ENCODE results near the gene WDR88. TPM values are rescaled to one million over a fixed set of nuclear protein-coding genes. Genes with fewer than 3 reads are reported as not detected.
"Not testable (repeated sequence)": the region's sequence is repeated elsewhere in the genome, so short reads cannot be mapped to it uniquely, and the experiment has no call there.

The WDR88 gene
- polyA plus RNA-seq, 1 donor = 2.0 TPM

DNA sequence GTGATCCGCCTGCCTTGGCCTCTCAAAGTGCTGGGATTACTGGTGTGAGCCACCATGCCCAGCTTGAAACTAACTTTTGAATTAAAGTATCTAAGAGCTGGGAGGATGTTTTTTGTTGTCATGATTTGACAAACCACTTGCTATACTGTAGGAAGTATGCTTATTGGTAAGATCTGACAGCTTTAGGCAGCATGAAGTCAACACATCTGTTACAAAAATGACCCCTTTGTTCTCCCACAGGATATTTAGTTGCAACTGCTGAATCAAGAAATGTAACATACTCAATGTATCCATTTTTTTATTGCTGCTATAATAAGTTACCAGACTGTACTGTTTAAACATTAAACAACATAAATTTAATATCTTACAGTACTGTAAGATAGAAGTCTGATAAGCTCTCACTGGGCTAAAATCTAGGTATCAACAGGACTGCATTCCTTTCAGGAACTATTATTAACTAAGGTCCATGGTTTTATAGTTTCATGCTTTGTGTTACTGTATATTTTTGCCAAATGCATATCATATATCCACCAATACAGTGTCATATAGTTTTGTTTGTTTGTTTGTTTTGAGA is 39.4 kb downstream of the WDR88 start:
- no peak for DNase-seq

DNA sequence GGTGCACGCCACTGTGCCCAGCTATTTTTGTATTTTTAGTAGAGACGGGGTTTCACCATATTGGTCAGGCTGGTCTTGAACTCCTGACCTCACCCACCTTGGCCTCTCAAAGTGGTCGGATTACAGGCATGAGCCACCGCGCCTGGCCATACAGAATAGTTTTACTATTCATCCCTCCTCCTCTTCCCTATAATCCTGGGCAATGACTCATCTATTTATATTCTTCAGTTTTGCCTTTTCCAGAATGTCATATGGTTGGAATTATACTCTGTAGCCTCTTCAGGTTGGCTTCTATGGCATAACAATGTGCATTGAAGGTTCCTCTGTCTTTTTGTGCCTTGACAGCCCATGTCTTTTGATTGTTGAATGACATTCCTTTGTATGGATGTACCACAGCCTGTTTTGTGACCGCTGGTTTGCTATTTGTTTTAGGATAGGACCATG is 40.0 kb downstream of the WDR88 start:
- no peak for DNase-seq

DNA sequence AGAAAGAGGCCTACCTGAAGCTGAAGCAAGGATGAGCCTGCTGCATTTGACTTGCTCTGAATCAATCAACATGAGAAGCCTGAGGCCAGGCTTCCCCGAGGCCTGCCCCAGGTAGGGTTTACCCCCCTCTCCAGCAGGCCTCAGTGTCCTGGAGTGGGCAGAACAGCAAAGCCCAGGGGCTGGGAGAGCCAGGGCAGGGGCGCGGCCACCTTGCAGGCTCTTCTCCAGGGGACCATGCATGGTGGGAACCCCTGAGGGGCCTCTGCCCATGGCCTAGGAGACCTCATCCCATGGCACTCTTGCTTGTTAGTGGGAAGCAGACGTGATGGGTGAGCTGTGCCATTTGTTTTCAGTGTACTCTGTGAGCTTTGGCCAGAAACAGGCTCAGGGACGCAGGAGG is 42.3 kb downstream of the WDR88 start:
- no peak for DNase-seq

DNA sequence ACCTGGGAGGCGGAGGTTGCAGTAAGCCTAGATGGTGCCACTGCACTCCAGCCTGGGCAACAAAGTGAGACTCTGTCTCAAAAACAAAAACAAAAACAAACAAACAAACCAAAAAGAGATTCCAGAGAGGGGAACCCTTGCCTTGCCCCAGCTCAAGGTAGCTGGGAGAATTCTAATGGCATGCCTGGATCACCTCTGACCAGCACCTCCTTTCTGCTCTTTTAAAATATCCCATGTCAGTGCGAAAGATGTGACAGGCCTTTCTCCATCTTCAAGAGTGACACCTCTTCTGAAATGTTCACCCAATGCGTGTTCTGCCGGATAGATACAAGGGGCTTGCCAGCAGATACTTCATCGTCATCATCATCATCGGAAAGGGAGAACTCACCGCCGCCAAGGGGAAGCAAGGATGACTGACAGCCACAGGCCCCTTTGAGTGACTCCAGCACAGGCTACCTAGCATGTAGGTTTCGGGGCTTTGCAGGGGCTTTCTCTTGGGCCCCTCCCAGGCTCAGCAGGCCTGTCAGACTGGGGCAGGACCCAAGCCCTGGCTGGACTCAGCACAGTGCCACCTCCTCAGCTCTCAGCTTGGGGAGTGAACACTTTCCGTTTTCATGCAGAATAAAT is 43.4 kb downstream of the WDR88 start:
- DNase-seq = no peak

DNA sequence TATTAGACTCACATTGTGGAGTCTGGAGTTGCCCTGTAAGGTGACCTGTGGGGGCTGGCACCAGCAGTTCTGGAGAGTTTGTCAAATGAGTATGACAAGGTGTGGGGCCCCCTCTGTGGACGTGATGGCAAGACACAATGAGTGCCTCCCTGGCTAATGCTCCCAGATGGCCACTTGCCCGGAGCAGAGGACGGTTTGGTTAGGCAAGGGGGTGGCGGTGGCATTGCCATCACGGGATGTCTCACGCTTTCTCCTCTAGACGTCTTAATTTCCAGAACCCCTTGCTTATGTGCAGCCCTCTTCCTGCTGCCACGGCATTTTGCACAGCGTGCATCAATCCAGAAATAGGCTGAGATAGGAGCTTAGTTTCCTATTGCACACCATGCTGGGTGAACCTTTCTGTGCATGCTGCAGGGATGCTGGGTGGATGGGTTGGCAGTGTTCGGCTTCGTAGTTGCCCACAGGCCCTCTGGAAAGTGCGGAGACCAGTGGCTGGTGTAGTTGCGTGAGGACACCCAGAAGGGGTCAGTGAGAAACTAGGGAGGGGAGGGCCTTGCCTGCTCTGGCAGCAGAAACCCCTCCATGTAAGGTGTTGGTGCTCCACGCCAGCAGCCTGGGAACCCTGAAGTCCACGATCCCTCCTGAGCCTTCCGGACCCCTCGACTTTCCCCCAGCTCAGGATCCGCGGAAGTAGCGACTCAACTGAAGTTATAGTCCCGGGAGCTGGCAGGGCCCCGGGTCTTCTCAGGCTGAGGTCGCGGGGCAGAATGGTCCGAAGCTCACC is 44.2 kb downstream of the WDR88 start:
- DNase-seq = no peak

DNA sequence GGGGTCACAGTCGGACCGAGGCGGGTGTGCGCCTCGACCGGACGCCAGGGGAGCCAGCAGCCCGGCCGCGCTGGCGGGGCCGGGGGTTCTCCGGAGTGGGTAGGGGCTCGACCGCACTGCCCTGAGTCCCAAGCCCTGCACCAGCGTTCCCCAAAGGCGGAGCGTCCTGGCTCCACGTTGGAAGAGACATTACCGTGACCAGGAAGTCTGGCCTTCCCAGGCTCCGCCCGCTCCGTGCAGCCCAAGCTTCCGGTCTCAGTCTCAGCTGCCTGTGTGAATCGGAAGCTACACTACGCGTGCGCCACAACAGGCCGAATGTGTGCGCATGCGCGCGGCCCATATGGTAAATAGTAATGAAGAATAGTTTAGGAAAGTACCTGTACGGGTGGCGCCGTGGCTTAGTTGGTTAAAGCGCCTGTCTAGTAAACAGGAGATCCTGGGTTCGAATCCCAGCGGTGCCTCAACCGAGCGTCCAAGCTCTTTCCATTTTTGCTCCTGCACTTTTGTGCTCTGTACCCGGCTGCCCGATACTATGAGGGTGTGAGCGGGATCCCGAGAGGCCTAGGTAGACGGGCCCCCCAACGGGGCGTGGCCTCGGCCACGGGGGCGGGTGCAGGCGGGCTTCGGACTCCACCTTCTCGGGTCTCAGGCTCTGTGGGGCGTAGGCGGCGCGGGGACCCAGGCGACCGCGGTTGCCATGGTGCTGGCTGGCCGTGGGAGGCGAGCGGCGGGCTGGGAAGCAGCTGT is 44.9 kb downstream of the WDR88 start:
- peak; percentile 97 for DNase-seq

DNA sequence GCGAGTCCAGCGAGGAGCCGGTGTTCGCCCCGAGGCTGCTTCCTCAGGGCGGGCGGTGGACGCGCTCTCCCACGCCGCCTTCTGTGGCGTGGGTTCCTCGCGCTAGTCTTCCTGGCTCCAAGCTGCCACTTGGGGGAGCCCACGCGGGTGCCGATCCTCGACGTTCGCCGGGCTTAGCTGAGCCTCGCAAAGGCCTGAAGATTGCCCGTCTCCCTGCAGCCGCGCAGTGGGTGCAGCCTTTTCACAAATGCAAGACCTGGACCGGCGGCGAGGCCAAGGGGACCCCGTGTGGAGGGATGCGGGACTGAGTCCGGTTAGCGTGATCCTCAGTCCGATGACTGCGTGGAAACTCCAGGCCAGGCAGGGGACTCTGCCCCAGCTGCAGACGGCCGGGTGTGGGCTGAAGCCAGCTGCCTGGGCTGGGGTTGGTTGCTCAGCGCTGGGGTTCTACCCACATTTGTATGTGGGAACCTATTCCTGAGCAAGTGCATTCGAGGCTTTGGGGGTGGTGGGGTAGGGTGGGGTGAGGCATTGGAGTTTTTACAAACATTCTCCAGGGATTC is 45.6 kb downstream of the WDR88 start:
- no peak for DNase-seq

DNA sequence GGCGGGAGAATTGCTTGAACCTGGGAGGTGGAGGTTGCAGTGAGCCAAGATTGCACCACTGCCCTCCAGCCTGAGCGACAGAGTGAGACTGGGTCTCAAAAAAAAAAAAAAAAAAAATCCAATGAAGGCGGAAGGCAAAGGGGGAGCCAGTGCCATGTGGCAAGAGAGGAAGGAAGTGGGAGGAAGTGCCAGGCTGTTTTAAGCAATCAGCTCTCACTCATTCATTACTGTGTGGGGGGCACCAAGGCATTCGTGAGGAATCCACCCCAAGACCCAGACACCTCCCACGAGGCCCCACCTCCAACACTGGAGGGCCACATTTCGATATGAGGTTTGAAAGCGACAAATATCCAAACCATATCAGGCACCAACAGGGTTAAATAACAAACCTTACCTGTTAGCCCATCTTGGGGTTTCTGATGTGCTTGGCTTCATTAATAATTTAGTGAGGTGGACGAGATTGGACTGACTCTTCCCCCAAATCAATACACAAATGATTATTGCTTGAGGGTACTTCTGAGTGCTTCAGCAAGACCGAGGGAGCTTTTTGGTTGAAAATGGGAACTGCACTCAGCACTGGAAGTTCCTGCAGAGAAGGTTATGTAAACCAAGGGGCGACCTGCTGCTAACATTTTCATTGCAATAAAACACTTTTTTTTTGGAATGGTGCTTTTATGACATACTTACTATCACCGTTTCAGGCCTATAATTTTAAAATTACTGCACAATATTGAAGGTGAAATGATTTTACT is 54.7 kb downstream of the WDR88 start:
- no peak for DNase-seq

DNA sequence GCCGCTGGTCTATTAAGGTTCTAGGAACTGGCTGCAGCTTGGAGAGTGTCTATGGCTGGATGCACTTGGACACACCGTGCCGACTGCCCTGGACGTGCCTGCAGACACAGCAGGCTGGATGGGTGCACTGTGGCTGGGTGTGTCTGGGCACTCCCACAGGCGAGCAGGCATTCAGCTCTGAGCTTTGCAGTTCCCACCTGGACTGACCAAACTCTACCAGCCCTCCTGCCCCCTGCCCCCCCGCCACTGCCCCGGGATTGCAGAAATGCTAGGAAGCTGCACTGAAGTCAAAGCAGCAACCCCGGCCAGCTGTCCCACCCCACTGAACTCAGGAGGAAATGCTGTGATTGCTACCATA is 55.2 kb downstream of the WDR88 start:
- no peak for DNase-seq

DNA sequence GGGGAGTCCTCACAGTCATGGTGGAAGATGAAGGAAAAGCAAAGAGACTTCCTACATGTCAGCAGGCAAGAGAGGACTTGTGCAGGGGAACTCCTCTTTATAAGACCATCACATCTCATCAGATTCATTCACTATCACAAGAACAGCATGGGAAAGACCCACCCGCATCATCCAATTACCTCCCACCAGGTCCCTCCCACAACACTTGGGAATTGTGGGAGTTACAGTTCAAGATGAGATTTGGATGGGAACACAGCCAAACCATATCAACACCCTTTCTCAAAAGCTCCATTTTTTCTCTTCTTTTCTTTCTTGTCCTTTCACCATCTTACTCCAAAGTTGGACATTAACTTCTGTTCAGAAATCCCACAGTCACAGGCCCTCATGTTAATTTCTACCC is 57.5 kb downstream of the WDR88 start:
- DNase-seq = no peak

DNA sequence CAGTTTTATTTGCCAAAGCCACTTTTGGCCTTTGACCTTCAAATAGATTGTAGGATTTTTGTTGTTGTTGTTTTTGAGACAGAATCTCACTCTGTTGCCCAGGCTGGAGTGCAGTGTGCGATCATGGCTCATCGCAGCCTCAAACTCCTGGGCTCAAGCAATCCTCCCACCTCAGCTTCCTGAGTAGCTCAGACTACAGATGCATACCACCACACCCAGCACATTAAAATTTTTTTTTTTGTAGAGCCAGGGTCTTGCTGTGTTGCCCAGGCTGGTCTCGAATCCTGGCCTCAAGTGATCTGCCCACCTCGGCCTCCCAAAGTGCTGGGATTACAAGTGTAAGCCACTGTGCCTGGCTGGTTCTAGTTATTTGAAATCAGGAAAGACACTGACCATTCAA is 59.2 kb downstream of the WDR88 start:
- DNase-seq = not testable (repeated sequence)

DNA sequence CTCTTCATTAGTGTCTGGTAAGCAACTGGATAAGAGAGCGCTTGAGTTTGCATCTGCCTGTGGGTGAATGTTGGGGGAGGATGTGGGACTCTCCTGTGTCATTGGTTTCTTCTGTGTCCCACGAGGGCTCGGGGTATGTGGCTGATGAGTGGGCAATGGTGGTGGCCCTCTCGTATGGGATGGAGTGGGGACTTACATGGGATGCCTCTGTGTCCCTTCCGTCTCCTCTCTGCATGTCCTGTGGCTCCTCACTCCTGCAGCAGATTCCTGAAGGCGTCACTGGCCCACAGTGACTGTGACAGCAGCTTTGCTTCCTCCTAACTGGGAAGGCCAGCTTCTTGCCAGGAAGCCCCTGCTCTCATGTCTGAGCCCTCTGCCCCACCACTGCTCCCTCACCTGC is 59.6 kb downstream of the WDR88 start:
- DNase-seq = no peak

DNA sequence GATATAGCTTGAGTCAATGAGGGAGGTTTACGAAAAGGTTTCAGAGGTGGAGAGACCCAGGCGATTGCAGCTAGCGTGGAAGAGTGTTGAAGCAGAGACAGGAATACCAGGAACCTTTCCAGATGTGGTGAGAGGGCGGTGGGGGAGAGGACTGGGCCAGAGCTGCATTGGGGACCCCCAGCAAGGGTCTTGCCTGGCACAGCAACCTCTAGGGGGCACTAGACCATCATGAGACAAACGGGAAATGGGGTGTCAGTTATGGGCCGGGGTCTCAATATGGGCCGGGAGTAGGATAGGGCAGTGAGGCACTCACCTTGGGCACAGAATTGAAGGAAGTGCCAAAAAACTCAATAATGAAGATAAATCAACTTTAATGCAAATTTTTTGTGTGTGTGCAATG is 60.1 kb downstream of the WDR88 start:
- DNase-seq = no peak

DNA sequence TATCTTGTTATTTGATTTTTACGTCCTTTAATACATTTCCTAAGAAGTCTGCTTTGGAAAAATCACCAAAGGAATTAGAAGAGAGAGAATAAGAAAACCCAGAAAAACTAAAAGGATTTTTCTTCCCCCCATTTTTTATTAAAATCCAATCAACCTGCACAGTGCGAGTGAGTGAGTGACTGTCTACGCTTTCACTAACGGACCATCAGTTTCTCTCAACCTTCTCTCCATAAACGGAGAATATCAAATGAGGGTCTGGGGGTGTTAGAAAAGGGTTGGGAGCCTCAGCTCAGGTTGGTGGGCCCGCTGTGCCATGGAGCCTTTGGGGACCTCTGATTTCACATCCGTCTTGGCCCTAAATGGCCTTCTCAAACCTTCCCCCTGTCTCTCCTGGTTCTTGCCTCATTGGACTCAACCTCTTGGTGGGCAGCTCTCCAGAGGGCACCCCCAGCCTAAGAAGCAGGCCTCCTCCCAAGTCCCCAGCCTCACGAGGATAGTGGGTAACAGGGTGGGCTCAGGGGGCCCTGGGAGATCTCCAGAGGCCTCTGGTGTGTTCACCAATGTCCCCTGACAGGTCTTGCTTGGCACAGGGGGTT is 61.5 kb downstream of the WDR88 start:
- no peak for DNase-seq

DNA sequence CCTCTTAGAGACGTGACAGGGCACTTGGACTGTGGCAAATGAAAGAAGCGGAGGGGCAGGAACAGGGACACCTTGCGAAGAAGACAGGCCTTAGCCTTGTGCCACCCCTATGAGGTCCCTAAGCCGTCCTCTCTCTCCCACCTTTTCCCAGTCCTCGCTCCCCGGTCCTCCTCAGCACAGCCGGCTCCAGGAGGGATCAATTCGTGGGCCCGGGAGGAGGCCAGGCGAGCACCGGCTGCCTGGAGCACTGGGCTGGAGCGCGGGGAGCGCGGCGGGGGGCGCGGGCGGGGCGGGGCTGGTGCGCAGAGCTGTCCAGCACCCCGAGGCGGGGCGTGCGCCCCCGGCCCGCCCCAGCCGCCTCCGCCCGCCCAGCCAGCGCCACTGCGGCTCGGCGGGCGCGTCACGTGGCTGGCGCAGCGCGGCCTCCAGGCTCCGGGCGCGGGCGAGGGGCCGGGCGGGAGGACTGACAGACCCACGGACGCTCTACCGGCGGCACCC is 62.0 kb downstream of the WDR88 start, which contains the start of gene LRP3:
Gene LRP3, plus strand, starts transcription at position 466 of the 498 bp plus-strand sequence. CDS start 456 bp downstream, outside the sequence.
- no peak for DNase-seq

DNA sequence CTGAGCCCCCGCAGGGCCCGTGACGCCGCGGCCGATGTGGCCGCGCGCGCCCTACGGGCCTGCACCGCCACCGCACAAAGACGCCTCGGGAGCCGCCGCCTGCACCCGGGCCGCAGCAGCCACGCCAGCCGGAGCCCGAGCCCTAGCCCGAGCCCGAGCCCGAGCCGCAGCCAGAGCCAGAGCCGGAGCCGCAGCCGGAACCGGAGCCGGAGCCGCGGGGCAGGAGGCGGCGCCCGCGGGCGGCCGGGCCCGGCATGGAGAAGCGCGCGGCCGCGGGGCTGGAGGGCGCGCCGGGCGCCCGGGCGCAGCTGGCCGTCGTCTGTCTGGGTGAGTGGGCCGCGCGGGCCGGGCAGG is 62.6 kb downstream of the WDR88 start:
- DNase-seq = no peak

DNA sequence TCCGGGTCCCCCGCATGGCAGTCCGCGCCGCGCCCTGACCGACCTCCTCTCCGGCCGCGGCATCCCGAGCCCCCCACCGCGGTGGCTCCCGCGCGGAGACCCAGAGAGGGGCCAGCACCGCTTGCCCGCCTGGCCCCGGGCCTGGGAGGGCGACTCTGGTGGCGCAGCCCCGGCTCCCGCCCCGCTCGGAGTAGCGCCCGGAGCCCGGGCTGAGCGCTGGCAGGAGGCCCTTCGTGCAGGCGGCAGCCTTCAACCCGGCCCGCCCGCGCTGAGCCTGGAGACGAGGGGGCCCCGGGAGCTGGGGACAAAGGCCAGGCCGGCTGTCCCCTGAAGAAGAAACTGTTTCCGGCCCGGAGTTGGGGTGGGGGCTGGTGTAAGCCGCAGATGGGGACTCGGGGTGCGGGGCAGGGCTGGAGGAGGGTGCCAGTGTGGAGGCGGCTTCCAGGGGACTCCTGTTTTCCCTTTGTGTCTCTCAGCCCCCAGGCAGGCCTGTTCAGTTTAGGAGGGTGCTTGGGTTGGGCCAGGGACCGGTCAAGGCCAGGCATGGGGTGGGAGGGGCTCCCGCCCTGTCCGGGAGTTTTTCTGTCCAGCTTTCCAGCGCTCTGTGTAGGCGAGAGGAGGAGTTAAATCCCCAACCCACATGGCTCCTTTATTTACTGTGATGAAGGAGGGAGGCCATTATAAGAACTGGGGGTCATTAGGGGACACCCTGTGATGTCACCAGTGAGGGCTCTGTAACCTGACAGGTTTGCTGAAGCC is 63.2 kb downstream of the WDR88 start:
- no peak for DNase-seq

DNA sequence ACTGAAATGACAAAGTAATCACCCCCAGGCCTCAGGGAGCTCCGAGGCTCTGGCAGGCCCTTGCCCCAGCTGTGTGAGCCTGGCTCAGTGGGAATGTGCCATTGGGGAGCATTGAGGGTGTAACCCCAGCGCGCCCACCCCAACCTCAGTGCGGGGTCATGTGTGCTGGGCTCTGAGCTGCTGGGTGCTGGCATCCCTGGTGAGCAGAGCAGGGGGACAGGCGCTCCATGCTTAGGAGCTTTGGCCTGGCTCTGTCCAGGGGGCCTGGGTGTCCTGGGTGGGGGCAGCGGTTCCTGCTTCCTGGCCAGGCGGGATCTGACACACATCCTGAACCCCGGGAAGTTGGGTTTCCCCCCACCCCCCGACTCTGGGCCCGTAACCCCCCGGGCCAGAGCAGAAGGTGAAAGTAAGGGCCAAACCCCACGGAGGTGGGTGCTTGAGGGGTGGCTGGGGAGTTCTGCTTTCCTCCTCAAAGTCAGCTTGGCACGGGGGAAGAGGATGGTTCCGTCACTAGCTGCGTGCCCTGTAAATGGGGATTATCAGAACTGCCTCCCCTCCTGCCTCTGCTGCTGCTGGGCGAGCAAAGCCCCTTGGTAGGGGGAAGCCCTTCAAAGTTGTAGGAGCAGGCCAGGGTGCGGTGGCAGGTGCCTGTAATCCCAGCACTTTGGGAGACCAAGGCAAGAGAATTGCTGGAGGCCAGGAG is 63.9 kb downstream of the WDR88 start:
- no peak for DNase-seq

DNA sequence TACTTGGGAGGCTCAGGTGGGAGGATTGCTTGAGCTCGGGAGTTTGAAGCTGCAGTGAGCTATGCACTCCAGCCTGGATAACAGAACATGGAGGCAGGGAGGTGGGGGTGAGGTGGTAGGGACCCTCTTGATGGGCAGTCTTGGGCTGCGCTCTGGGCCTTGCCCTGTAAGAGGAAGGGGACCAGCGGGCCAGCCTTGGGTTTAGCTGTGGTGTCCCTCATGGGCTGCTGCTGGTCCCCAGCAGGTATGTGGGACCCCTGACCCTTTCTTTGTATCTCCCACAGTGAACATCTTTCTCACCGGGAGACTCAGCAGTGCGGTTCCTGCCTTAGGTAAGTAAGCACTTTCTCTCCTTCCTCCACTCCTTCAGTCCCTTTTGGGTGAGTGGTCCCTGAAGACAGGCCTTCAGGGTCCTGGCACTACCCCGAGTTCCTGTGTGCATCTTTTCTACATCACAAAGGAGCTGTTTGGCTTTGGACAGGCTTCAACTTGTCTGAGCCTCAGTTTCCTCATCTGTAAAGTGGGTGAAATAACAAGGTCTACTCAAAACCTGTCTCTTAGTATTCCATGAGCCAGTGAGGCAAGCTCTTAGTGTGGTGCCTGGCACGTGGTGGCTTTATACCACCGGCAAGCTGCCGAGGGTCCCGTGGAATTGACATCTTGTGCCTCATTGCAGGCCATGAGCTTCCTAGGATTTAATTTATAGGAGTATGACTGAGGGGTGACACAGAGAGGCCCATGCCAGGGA is 64.7 kb downstream of the WDR88 start:
- no peak for DNase-seq
